ENCODE data around the gene NINJ2.

The NINJ2 gene

DNA sequence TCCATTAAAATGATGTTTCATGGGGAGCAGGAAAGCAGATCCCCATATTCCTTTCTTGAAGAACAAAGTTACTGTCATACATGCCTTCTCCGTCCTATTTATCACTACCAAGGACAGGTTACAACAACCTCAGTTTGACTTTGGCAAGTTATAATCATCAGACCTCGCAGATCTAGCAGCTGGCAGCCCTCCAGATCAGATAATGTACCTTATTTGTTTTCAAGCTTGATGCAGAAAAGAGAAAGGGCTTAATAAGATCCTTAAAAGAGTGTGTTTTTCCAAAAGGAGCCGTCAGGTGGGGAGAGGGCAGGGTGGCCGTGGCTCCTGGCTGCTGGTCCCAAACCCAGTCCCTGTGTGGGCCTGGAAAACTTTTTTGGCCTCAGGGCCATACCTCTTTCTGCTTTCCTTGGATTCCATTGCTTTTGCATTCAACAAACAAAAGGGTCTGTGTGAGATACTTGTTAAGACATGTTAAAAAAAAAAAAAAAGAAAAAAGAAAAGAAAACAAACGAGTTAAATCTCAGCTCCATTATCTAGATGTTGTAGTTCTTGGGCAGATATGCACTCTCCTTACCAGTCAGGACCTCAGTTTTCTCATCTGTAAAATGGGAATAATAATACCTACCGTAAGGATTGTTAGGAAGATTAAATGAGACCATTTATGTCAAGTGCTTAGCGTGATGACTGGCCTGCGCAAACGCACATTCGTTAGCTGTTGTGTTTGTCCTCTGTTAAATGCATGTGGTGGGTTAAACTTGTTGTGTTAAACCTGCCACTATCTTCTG, 138.9 kb downstream of the NINJ2 start:
- Histone ChIP-seq H3K36me3 (ENCODE audit: control insufficient read depth, insufficient read depth, low read length) (peaks cover 4% of the 10 kb centered on the region), H3K4me3 (ENCODE audit: extremely low read depth, insufficient read depth, low read length, poor library complexity, severe bottlenecking) (no peak overlapping the region), H3K27ac (ENCODE audit: low read depth, low read length, severe bottlenecking) (no peak overlapping the region), H3K4me1 (ENCODE audit: control insufficient read depth, insufficient read depth, low read length, poor library complexity, severe bottlenecking) (peaks cover 4% of the 10 kb centered on the region), H3K9me3 (ENCODE audit: control insufficient read depth, low read length) (peaks cover 7% of the 10 kb centered on the region)
- 90 to 94% methylated on average over 7 to 8 of the region's 10 CpGs for WGBS, 2 experiments (ENCODE audit: insufficient coverage in 2 of 2)

DNA sequence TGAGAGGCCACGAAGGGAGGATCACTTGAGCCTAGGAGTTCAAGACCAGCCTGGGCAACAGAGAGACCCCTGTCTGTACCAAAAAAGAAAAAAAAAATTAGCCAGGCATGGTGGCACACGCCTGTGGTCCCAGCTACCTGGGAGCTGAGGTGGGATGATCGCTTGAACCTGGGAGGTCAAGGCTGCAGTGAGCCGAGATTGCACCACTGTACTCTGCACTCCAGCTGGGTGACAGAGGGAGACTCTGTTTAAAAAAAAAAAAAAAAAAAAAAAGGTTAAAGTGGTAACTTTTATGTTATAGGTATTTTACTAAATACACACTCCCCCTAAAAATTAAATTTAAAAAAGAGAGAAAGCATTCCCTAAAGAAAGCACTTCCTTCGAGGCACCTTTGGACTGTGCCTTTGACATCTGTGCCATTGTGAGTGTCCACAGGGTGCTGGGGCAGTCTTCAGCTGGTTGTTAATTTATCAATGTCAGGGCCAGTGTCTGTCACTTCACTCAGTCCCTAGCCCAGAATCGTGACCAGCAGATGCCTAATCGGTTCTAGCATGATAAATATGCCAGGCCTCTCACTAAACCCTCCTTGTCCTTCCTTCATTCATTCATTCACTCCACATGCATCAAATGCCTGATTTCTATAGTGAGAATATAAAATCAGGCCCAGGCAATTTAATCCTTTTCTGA, 140.4 kb downstream of the NINJ2 start:
- Histone ChIP-seq H3K36me3 (ENCODE audit: control insufficient read depth, insufficient read depth, low read length) (no peaks in the 10 kb centered on the region), H3K27ac (ENCODE audit: low read depth, low read length, severe bottlenecking) (no peak overlapping the region), H3K9me3 (ENCODE audit: control insufficient read depth, low read length) (no peaks in the 10 kb centered on the region), H3K4me3 (ENCODE audit: extremely low read depth, insufficient read depth, low read length, poor library complexity, severe bottlenecking) (no peak overlapping the region), H3K4me1 (ENCODE audit: control insufficient read depth, insufficient read depth, low read length, poor library complexity, severe bottlenecking) (peaks cover 4% of the 10 kb centered on the region)
- WGBS, 2 experiments (ENCODE audit: insufficient coverage in 2 of 2): 92 to 94% methylated on average over 3 to 5 of the region's 7 CpGs

DNA sequence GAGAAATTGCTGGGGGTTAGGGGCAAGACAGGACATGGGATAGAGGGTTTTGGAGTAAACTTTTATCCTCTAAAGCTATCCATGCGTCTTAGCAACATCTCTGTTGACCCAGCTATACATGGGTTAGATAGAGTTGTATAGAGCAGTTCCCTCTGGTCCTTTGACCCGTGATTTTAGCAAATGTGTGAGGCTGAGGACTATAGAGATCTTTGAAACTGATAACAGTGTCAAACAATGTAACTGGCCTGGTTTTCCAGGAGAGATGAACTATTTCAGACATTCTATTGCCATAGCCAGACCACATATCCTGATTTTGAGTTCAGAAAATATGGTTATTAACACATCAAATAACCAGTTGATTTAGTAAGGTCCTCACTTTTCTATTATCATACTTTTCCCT, 143.1 kb downstream of the NINJ2 start:
- peaks cover 4% of the 10 kb centered on the region for H3K4me1 ChIP-seq (ENCODE audit: control insufficient read depth, insufficient read depth, low read length, poor library complexity, severe bottlenecking)
- H3K27ac ChIP-seq (ENCODE audit: low read depth, low read length, severe bottlenecking): no peak overlapping the region
- H3K36me3 ChIP-seq (ENCODE audit: control insufficient read depth, insufficient read depth, low read length): no peaks in the 10 kb centered on the region
- 63 to 67% methylated on average over 1 of the region's 2 CpGs for WGBS, 2 experiments (ENCODE audit: insufficient coverage in 2 of 2)
- no peaks in the 10 kb centered on the region for H3K9me3 ChIP-seq (ENCODE audit: control insufficient read depth, low read length)
- no peak overlapping the region for H3K4me3 ChIP-seq (ENCODE audit: extremely low read depth, insufficient read depth, low read length, poor library complexity, severe bottlenecking)

DNA sequence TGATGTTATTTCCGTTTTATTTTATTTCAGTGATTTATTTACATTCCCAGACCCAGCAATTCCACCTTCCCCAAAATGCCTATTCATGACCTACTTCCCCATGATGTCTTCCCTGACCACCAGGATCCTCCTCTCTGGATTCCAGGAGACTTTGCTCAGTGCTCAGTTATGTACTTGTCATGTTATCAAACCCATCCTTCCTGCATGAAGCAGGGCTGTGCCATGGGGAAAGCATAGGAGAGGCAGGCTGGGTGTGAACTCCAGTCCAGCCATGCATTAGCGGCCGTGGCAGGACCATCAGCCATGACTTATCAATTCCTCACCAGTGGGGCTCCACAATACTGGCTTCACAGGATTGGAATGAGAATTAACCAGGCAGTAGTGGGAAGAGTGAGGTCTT, 145.7 kb downstream of the NINJ2 start:
- 93 to 100% methylated on average over 2 of the region's 3 CpGs for WGBS, 2 experiments (ENCODE audit: insufficient coverage in 2 of 2)
- Histone ChIP-seq H3K27ac (ENCODE audit: low read depth, low read length, severe bottlenecking) (no peak overlapping the region), H3K36me3 (ENCODE audit: control insufficient read depth, insufficient read depth, low read length) (no peaks in the 10 kb centered on the region), H3K4me1 (ENCODE audit: control insufficient read depth, insufficient read depth, low read length, poor library complexity, severe bottlenecking) (peaks cover 4% of the 10 kb centered on the region), H3K4me3 (ENCODE audit: extremely low read depth, insufficient read depth, low read length, poor library complexity, severe bottlenecking) (no peak overlapping the region), H3K9me3 (ENCODE audit: control insufficient read depth, low read length) (no peaks in the 10 kb centered on the region)
